Dedifferentiated amniotic fluid mesenchymal stem cell (primary cell): ENCODE results near the gene TPST1.

Experiments used
- DNase-seq: peaks from one replicate; pipeline ENCODE4 v3.0.0-alpha.2; 2016; ENCODE audit errors: extremely low spot score

Gene TPST1

GRCh38 chr7:66238773-66239466 lies 33.8 kb downstream of the TPST1 start:
- DNase-seq = no peak

GRCh38 chr7:66239467-66239856 lies 34.3 kb downstream of the TPST1 start:
- no peak for DNase-seq

DNA sequence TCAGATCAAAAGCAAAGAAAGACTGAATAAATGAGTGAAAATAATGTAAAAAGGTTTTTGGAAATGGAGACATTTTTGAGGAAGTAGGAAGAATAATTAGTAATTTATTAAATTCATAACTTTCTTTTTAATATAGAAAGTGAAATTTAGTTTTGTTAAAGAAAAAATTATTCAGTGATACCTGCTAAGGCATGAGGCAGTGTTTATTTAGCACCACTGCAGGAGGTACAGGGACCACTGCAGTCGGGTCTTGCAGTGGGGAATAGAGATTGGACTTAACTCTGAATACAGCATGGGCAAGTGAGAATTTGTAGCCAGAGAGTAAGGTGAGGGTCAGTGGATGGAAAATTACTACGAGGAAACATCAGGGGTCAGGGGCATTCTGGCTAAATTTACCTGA lies 39.9 kb downstream of the TPST1 start:
- DNase-seq = no peak

- DNase-seq = no peak
Observed at GRCh38 chr7:66246554-66247171, 41.5 kb downstream of the TPST1 start.

- DNase-seq = no peak
Observed at GRCh38 chr7:66247380-66248078, 42.4 kb downstream of the TPST1 start.

- DNase-seq = no peak
Observed at GRCh38 chr7:66250711-66251110, 45.6 kb downstream of the TPST1 start.

DNA sequence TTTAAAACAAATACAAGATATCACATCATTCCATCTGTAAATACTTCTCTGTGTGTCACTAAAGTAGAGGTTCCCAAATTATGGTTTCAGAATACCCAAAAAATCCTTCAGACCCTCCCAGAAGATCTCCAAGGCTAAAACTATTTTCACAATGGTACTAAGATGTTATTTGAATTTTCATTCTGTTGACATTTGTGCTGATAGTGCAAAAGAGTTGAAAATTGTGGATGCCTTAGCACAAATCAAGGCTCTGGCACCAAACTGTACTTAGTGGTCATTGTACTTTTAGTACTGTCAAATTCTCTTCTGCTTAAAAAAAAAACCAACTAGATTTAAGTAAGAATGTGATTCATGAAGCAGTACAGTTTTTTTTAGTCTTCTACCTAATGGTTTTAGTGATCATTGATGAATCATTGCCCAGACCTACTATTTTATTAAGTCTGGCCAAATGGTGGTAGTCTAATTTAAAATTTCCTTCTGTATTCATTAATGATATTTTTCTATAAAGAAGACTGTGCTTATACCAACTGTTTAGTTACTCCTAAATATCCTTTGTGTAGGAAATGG lies 50.5 kb downstream of the TPST1 start:
- DNase-seq = no peak

DNA sequence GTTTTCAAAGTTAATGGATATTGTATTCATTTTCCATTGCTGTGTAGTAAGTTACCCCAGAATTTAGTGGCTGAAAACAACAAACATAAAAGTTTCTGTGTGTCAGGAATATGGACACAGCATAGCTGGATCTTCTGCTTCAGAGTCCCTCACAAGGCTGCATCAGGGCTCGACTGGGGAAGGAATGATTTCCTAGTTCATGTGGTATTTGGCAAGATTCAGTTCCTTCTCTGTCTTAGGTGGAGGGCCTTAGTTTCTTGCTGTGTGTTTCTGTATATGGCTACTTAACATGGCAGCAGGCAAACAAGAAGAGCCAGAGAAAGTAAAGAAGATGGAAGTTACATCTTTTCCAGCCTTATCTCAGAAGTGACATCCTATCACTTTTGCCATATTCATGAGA lies 51.1 kb downstream of the TPST1 start:
- no peak for DNase-seq

DNA sequence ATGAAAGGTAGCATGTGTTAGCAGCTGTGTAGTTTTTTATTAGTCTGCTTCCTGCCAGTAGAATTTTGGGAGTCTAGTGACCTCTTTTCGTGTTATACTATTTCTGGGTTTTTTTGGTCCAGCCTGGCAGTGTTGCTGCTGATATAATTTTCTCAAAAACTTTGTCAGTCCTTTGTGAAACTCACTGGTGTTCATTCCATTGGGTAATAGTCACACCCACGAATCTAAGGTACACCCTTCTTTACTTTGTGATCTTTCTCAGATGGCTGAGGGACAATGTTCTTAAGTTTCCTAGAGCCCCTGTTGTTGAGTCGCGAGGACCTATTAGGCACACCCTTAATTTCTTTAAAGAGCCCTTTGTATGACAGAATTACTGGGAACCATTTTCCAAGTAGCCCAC lies 52.3 kb downstream of the TPST1 start:
- no peak for DNase-seq

DNA sequence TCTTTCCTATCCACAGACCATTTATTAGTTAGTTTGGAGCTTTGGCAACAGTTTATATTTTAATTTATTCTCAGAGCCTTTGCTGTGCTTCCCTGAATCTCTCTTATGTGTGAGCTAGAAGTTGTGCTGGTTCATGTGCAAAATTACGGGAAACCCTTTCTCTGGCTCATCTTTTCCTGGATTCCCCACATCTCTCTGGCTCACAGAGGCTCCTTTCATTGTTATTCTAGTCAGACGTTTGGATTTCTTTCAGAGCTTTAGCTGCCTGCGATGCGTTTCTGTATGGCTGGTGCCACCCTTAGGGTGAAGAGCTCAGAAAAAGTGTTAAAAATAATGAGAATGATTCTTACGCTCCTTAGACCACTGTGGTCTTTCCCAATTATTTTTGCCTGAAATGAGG lies 53.3 kb downstream of the TPST1 start:
- DNase-seq = no peak

DNA sequence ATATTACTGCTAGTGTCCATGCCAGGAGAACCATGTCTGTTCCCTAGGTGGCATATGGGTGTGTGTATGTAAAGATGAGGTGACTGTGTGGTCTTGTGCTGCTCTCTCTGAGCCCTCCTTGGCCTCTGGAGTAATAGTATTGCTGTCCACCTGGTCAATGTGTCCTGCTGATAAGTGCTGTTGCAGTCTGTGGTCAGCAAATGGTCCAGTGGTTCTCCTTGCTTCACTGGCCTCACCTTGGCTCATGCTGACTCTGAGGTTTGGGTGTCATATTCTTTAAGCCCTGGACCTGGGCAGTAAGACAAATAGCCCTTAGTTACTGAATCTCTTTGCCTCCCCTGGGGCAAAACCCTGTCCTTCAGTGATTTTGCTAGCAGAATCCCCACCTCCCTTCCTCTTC lies 56.8 kb downstream of the TPST1 start:
- no peak for DNase-seq

DNA sequence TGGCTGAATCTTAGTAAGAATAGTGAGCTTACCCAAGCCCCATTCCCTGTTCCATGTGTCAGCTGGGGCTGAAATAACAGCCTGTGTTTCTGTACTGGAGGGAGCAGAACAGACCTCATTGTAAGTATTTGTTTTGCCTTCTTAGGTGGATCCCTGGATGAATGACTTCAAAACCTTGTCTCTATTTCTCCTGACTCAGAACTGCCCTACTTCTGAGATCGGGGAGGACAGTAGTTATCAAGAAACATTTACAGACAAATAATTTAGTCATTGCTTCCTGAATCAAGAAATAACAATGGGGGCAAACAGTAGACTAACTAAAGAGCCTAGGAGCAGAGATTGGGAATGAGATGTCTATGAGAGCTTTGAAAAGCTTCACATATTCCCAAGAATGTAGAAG lies 58.8 kb downstream of the TPST1 start:
- DNase-seq = no peak

GRCh38 chr7:66265566-66265965 lies 60.4 kb downstream of the TPST1 start:
- DNase-seq = no peak

DNA sequence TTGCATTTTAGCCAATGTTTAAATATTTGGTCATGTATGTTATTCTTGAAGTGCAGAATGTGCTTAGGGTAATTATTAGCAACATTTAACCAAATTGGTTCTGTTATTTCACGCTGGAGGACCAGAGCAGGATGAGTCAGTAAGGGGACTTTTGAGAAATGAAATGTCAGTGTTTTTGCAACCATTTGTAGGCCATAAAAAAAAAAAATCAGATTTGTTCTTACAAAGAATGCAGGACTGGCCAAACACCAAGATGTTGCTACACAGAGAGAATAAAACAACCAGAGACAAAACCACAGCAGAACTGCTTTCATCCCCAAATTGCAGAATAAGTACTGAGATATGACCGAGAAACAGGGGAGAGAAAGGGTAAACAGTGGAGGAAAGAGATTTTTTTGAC lies 62.1 kb downstream of the TPST1 start:
- DNase-seq = peak; percentile 78

DNA sequence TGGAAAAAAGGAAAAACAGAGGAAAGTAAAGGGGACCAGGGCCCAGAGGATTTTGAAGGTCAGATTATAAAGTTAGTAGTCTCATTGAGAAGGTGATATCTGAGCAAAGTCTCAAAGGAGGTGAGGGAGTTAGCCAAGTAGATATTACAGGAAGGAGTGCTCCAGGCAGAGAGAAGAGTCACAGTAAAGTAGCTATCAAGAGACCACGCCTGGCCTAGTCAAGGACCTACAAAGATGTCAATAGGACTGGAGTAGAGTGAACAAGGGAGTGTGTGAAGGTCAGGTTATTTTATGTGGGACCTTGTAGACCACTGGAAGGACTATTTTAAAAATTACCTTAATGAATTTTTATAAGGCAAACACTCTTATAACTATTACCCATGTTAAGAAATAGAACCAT lies 64.8 kb downstream of the TPST1 start:
- no peak for DNase-seq

DNA sequence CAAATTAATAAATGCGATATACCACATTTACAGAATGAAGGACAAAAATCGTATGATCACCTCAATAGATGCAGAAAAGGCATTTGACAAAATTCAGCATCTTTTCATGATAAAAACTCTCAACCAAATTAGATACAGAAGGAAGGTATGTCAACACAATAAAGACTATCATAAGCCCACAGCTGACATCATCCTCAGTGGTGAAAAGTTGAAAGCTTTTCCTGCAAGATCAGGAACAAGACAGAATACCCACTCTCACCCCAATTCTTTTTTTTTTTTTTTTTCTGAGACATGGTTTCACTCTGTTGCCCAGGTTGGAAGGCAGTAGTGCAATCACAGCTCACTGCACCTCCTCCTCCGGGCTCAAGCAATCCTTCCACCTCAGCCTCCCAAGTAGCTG lies 67.2 kb downstream of the TPST1 start:
- DNase-seq = no peak

GRCh38 chr7:66276363-66276762 lies 71.2 kb downstream of the TPST1 start:
- no peak for DNase-seq

GRCh38 chr7:66277492-66277891 lies 72.4 kb downstream of the TPST1 start:
- DNase-seq = no peak

- no peak for DNase-seq
Observed at GRCh38 chr7:66279912-66280311, 74.8 kb downstream of the TPST1 start.

- DNase-seq = peak; percentile 94
Observed at GRCh38 chr7:66281678-66282590, 76.8 kb downstream of the TPST1 start.

DNA sequence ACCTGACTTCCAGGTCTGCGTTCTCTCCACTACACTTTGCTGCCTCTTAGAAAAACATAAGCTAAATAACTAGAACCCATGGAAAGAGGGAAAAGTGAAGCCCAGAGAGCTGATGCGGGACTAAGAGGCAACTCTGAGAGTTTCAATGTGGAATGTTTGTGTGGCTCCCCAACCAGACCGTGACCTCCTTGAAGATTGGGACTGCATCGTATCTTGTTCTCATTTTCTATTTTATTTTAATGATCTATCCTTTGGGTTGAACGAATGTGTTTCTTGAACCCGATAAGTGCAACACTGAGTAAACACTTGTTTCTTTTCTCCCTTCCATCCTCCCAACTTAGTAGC lies 77.4 kb downstream of the TPST1 start:
- DNase-seq = no peak
